Measurements from ENCODE around the gene ADK.

ADK gene

DNA sequence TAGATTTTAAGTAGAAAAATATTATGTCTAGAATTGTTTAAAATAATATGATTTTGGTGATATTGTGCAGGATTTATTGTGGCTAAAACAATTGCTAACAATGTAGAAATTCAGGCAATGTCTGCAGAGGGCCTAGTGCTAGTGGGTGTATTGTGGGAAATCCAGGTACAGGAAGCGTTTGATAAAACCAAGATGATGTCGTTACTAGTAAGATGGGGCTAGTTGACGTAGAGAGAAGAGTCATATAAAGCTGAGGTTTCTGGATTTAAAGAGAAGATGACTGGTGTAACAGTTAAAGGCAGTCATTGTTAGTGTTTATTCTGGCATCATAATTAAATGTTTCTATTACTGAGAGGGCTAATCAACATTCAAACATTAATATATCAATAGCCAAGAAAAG is 43.5 kb downstream of the ADK start:
- DNase-seq (ENCODE audit: low read depth, low spot score) = no peak
- POLR2A ChIA-PET = no interaction called here
- CTCF ChIA-PET = interaction anchor here (3.9 kb wide), 1 partner anchor 18 kb away, joined by 22 read pairs; no protein-coding TSS in a partner anchor
- H3K4me3 ChIP-seq (ENCODE audit: low read depth, low read length) = no peak overlapping the region
- TF ChIP-seq, protein P1, sequence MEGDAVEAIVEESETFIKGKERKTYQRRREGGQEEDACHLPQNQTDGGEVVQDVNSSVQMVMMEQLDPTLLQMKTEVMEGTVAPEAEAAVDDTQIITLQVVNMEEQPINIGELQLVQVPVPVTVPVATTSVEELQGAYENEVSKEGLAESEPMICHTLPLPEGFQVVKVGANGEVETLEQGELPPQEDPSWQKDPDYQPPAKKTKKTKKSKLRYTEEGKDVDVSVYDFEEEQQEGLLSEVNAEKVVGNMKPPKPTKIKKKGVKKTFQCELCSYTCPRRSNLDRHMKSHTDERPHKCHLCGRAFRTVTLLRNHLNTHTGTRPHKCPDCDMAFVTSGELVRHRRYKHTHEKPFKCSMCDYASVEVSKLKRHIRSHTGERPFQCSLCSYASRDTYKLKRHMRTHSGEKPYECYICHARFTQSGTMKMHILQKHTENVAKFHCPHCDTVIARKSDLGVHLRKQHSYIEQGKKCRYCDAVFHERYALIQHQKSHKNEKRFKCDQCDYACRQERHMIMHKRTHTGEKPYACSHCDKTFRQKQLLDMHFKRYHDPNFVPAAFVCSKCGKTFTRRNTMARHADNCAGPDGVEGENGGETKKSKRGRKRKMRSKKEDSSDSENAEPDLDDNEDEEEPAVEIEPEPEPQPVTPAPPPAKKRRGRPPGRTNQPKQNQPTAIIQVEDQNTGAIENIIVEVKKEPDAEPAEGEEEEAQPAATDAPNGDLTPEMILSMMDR (IDR thresholded peaks at IDR 0.05; ENCODE audit: insufficient read depth, low read length, missing control alignments) = no peak

DNA sequence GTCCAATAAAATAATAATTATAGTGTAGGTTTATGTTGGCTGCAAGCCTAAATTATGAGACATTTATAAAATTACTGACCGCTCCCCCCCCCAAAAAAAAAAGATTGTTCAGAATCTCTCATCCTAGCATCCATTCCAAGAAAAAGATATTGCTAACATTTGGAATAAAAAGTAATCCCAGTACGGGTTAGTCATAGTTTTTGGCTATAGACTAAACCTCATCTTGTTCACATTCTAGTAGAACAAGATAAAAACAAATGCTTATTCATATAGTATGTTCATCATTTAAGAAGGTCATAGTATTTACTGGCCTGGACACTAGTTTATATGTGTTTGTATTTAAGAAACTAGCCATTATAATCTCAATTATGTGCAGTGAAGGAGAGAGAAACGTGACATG is 44.0 kb downstream of the ADK start:
- no peak for DNase-seq (ENCODE audit: low read depth, low spot score)
- no peak overlapping the region for H3K4me3 ChIP-seq (ENCODE audit: low read depth, low read length)
- ChIA-PET POLR2A (no interaction called here), CTCF (interaction anchor here (3.9 kb wide), 1 partner anchor 18 kb away, joined by 22 read pairs; no protein-coding TSS in a partner anchor)
- TF ChIP-seq, protein P1 (IDR thresholded peaks at IDR 0.05; ENCODE audit: insufficient read depth, low read length, missing control alignments) = no peak

DNA sequence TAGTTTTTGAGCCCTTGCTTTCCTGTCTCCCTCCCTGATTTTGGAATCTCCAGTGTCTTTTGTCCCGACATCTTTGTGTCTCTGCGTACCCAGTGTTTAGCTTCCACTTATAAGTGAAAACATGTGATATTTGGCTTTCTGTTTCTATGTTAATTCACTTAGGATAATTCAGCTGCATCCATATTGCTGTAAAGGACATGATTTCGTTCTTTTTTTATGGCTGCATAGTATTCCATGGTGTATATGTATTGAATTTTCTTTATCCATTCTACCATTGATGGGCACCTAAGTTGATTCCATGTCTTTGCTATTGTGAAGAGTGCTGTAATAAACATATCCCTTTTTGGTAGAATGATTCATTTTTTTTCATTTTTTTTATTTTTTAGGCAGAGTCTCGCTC is 48.3 kb downstream of the ADK start:
- CTCF ChIA-PET = interaction anchor here (1.1 to 1.7 kb wide), 2 partner anchors 14 to 16 kb away, joined by 3 to 9 read pairs; no protein-coding TSS in a partner anchor
- TF ChIP-seq, protein P1 (IDR thresholded peaks at IDR 0.05; ENCODE audit: insufficient read depth, low read length, missing control alignments) = no peak
- H3K4me3 ChIP-seq (ENCODE audit: low read depth, low read length) = no peak overlapping the region
- no peak for DNase-seq (ENCODE audit: low read depth, low spot score)
- POLR2A ChIA-PET = no interaction called here

DNA sequence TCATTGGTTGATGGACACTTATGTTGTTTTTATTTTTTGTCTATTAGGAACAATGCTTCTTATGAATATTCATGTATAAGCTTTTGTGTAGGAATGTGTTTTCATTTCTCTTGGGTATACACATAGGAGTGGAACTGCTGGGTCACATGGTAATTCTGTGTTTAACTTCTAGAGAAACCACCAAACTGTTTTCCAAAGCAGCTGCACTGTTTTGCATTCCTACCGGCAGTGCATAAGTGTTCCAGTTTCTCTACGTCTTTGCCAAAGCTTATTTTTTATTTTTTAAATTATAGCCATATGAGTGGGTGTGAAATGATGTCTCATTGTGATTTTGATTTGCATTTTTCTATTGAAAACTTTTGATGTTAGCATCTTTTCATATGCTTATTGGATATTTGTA is 51.3 kb downstream of the ADK start:
- TF ChIP-seq, protein P1 (IDR thresholded peaks at IDR 0.05; ENCODE audit: insufficient read depth, low read length, missing control alignments) = no peak
- CTCF ChIA-PET = interaction anchor here (1.0 to 1.9 kb wide), 3 partner anchors 11 to 15 kb away, joined by 4 to 7 read pairs (median 7); no protein-coding TSS in a partner anchor
- H3K4me3 ChIP-seq (ENCODE audit: low read depth, low read length) = no peak overlapping the region
- no peak for DNase-seq (ENCODE audit: low read depth, low spot score)
- POLR2A ChIA-PET = no interaction called here

DNA sequence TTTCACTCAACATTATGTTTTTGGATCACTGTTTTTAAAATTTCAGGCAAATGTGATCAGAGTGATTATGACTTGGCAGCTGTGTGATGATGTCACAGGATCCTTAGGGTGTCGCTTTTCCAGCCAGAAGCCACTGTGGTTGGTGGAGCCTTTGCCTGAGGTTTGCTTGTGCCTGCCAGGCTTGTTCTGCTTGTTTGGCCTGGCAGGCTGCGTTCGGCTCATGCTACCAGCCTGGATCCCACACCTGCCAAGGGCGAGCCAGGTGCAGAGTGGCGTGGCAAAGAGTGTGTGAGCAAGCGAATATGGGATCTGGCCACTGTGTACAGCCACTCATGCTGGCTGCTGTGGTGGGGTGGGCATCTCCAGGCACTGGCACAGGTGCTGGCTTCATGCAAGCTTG is 55.7 kb downstream of the ADK start:
- TF ChIP-seq, protein P1 (IDR thresholded peaks at IDR 0.05; ENCODE audit: insufficient read depth, low read length, missing control alignments) = no peak
- no peak for DNase-seq (ENCODE audit: low read depth, low spot score)
- POLR2A ChIA-PET = no interaction called here
- no peak overlapping the region for H3K4me3 ChIP-seq (ENCODE audit: low read depth, low read length)
- CTCF ChIA-PET = interaction anchor here (1.6 kb wide), 1 partner anchor 38 kb away, joined by 5 read pairs; no protein-coding TSS in a partner anchor

DNA sequence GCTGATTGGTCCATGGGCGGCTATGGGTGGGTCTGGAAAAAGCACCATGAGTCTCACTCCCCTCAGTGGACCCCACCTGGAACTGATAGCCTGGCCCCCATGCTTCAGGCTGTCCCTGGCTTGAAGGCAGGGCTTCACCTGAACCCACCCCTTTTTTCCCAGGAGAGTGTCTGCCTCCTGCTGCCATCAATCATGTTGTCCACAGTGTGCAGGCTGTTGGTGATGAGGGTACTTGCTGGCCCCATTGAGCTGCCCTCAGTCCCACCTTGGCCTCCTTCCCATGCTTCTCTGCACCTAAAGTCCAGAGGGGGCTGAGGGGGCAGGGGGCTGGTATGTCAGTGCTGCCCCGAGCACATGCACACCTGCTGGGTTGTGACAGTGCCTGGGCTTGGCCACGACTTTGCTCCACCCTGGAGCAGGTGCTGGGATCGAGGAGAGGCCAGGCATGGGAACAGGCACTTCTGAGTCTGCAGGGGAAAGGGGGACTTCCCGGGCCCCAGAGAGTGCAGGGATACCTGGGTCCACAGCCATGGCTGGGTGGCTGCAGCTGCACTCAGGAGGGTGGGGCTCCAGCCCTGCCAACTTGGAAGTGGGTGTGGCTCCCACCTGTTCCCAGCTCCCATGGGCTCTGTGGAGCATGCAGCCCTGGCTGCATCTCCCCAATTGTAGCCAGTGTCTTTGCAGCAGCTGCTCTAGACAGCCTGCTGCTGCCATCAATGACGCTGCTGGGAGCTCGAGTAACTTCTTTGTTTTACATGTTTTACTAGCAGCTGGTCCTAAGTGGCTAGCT is 56.9 kb downstream of the ADK start:
- DNase-seq (ENCODE audit: low read depth, low spot score) = no peak
- ChIA-PET POLR2A (no interaction called here), CTCF (interaction anchor here (1.6 kb wide), 1 partner anchor 36 kb away, joined by 5 read pairs; no protein-coding TSS in a partner anchor)
- no peak overlapping the region for H3K4me3 ChIP-seq (ENCODE audit: low read depth, low read length)
- TF ChIP-seq, protein P1 (IDR thresholded peaks at IDR 0.05; ENCODE audit: insufficient read depth, low read length, missing control alignments) = no peak
